ENCODE data around the gene MBD5. TPM values are rescaled to one million over a fixed set of nuclear protein-coding genes. Genes with fewer than 3 reads are reported as not detected.

Gene MBD5
- polyA plus RNA-seq, 1 donor (not counting 4 experiments of a cell fraction or from before 2014, with no cell fraction given): 20.1 TPM

DNA sequence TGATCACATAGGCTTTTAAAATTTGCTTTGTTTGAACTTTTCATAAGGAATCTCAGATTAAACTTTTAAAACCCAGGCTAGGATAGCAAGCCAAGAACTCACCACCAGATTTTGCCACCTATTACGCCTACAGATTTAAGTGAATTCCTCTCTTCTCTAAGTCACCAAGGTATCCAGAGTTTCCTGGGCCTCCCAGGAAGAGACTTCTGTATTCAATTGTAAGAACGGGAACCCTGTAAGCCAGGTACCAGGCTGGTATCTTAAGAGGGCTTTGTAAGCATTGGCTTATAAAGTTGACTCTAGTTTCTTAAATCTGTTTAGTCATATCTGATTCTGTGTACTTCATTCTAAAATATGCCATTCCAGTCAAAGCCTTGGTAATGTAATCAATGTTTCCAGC is 285.1 kb downstream of the MBD5 start:
- Histone ChIP-seq H2AFZ (ENCODE audit: control insufficient read depth, low read length) (no peak overlapping the region), H3K4me3 (ENCODE audit: control insufficient read depth in 2 of 3, extremely low read depth in 1 of 3, insufficient read depth in 2 of 3, low read depth in 1 of 3, low read length in 3 of 3) (no peak overlapping the region), H3K9me1 (ENCODE audit: control insufficient read depth, extremely low read depth, insufficient read depth, low read length) (no peaks in the 10 kb centered on the region), H3K27me3 (ENCODE audit: control insufficient read depth, extremely low read depth, insufficient read depth, low read length) (no peaks in the 10 kb centered on the region), H3K9ac (ENCODE audit: control insufficient read depth, extremely low read depth, insufficient read depth, low read length) (no peak overlapping the region), H3K36me3 (ENCODE audit: control insufficient read depth in 2 of 2, extremely low read depth in 1 of 2, insufficient read depth in 2 of 2, low read length in 2 of 2) (no peaks in the 10 kb centered on the region), H3K4me1 (ENCODE audit: control insufficient read depth, extremely low read depth, insufficient read depth, low read length) (no peaks in the 10 kb centered on the region), H3K9me3 (ENCODE audit: control insufficient read depth, low read depth, low read length) (no peaks in the 10 kb centered on the region), H3K27ac (ENCODE audit: control insufficient read depth, insufficient read depth, low read length) (no peak overlapping the region), H3K4me2 (ENCODE audit: control insufficient read depth, extremely low read depth, insufficient read depth, low read depth, low read length) (no peak overlapping the region), H4K20me1 (ENCODE audit: control insufficient read depth, extremely low read depth, insufficient read depth, low read length) (no peaks in the 10 kb centered on the region), H3K79me2 (ENCODE audit: control insufficient read depth, insufficient read depth, low read length) (no peaks in the 10 kb centered on the region)
- DNase-seq (ENCODE audit: low read depth, low spot score): no peak
- FAIRE-seq: no peak
- dilution Hi-C loops (cut with MboI; ENCODE audit: extremely low pct_ligation_motif_present, low sequenced_read_pairs): no loop called here
- TF ChIP-seq, protein P1, sequence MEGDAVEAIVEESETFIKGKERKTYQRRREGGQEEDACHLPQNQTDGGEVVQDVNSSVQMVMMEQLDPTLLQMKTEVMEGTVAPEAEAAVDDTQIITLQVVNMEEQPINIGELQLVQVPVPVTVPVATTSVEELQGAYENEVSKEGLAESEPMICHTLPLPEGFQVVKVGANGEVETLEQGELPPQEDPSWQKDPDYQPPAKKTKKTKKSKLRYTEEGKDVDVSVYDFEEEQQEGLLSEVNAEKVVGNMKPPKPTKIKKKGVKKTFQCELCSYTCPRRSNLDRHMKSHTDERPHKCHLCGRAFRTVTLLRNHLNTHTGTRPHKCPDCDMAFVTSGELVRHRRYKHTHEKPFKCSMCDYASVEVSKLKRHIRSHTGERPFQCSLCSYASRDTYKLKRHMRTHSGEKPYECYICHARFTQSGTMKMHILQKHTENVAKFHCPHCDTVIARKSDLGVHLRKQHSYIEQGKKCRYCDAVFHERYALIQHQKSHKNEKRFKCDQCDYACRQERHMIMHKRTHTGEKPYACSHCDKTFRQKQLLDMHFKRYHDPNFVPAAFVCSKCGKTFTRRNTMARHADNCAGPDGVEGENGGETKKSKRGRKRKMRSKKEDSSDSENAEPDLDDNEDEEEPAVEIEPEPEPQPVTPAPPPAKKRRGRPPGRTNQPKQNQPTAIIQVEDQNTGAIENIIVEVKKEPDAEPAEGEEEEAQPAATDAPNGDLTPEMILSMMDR (optimal IDR thresholded peaks at IDR 0.05 in 1 of 3, IDR thresholded peaks at IDR 0.05 in 1 of 3, conservative IDR thresholded peaks at IDR 0.05 in 1 of 3; ENCODE audit: extremely low read depth in 1 of 3, insufficient read depth in 2 of 3, low read length in 3 of 3): no peak
- TF ChIP-seq EZH2 (IDR thresholded peaks at IDR 0.05; ENCODE audit: low read length): no peak

DNA sequence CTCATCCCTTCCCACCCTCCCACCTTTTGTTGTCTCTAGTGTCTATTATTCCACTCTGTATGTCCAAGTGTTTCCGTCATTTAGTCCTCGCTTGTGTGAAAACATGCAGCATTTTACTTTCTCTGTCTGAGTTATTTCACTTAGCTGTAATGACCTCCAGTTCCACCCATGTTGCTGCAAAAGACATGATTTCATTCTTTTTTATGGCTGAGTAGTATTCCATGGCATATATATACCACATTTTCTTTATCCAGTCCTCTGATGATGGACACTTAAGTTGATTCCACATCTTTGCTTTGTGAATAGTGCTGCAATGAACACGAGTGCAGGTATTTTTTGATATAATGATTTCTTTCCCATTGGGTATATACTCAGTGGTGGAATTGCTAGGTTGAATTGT is 296.7 kb downstream of the MBD5 start:
- Histone ChIP-seq H4K20me1 (ENCODE audit: control insufficient read depth, extremely low read depth, insufficient read depth, low read length) (no peaks in the 10 kb centered on the region), H3K4me1 (ENCODE audit: control insufficient read depth, extremely low read depth, insufficient read depth, low read length) (no peaks in the 10 kb centered on the region), H3K9ac (ENCODE audit: control insufficient read depth, extremely low read depth, insufficient read depth, low read length) (no peak overlapping the region), H3K9me1 (ENCODE audit: control insufficient read depth, extremely low read depth, insufficient read depth, low read length) (no peaks in the 10 kb centered on the region), H3K27me3 (ENCODE audit: control insufficient read depth, extremely low read depth, insufficient read depth, low read length) (no peaks in the 10 kb centered on the region), H3K4me2 (ENCODE audit: control insufficient read depth, extremely low read depth, insufficient read depth, low read depth, low read length) (no peak overlapping the region), H2AFZ (ENCODE audit: control insufficient read depth, low read length) (no peak overlapping the region), H3K36me3 (ENCODE audit: control insufficient read depth in 2 of 2, extremely low read depth in 1 of 2, insufficient read depth in 2 of 2, low read length in 2 of 2) (no peaks in the 10 kb centered on the region), H3K27ac (ENCODE audit: control insufficient read depth, insufficient read depth, low read length) (no peak overlapping the region), H3K9me3 (ENCODE audit: control insufficient read depth, low read depth, low read length) (no peaks in the 10 kb centered on the region), H3K79me2 (ENCODE audit: control insufficient read depth, insufficient read depth, low read length) (no peaks in the 10 kb centered on the region), H3K4me3 (ENCODE audit: control insufficient read depth in 2 of 3, extremely low read depth in 1 of 3, insufficient read depth in 2 of 3, low read depth in 1 of 3, low read length in 3 of 3) (no peak overlapping the region)
- DNase-seq (ENCODE audit: low read depth, low spot score) (no peak), FAIRE-seq (no peak)
- no peak for TF ChIP-seq EZH2 (IDR thresholded peaks at IDR 0.05; ENCODE audit: low read length)
- TF ChIP-seq, protein P1 (optimal IDR thresholded peaks at IDR 0.05 in 1 of 3, IDR thresholded peaks at IDR 0.05 in 1 of 3, conservative IDR thresholded peaks at IDR 0.05 in 1 of 3; ENCODE audit: extremely low read depth in 1 of 3, insufficient read depth in 2 of 3, low read length in 3 of 3): no peak
- dilution Hi-C loops (cut with MboI; ENCODE audit: extremely low pct_ligation_motif_present, low sequenced_read_pairs): no loop called here
